HG02840 (cell line): ENCODE measurements around the gene VANGL2.

Source experiments
- ATAC-seq: cut with Tn5 transposase; IDR thresholded peaks from one replicate; pipeline ENCODE4 v1.9.1; 2021; ENCODE audit warnings: mild to moderate bottlenecking, moderate library complexity, moderate number of reproducible peaks; ENCODE audit not compliant: unreplicated experiment, low FRiP score

The VANGL2 gene

GRCh38 chr1:160421881-160422280 lies 21.5 kb downstream of the VANGL2 start:
- ATAC-seq = no peak

- no peak for ATAC-seq
These were observed 23.6 kb downstream of the VANGL2 start for GRCh38 chr1:160423966-160424365.

GRCh38 chr1:160425847-160426246 lies 25.5 kb downstream of the VANGL2 start:
- ATAC-seq = no peak

GRCh38 chr1:160427625-160428024 lies 27.3 kb downstream of the VANGL2 start:
- ATAC-seq = no peak

- ATAC-seq = no peak
These were observed 27.7 kb downstream of the VANGL2 start for GRCh38 chr1:160428053-160428452.

- ATAC-seq = no peak
These were observed 28.3 kb downstream of the VANGL2 start for GRCh38 chr1:160428655-160429054.

GRCh38 chr1:160429125-160429561 lies 28.8 kb downstream of the VANGL2 start:
- no peak for ATAC-seq

- ATAC-seq = no peak
These were observed 29.6 kb downstream of the VANGL2 start for GRCh38 chr1:160429702-160430535.

- ATAC-seq = no peak
These were observed 30.6 kb downstream of the VANGL2 start for GRCh38 chr1:160431006-160431405.

- no peak for ATAC-seq
These were observed 31.2 kb downstream of the VANGL2 start for GRCh38 chr1:160431571-160431970.

- peak; percentile 44 for ATAC-seq
These were observed 32.0 kb downstream of the VANGL2 start for GRCh38 chr1:160432371-160432786.

- no peak for ATAC-seq
These were observed 36.6 kb downstream of the VANGL2 start for GRCh38 chr1:160436966-160437365.

- ATAC-seq = peak; percentile 69
These were observed 37.3 kb downstream of the VANGL2 start for GRCh38 chr1:160437432-160438316.

GRCh38 chr1:160438317-160438918 lies 38.1 kb downstream of the VANGL2 start:
- ATAC-seq = peak; percentile 12

GRCh38 chr1:160438935-160439334 lies 38.6 kb downstream of the VANGL2 start:
- no peak for ATAC-seq

GRCh38 chr1:160439718-160440117 lies 39.4 kb downstream of the VANGL2 start:
- ATAC-seq = no peak

- no peak for ATAC-seq
These were observed 46.7 kb downstream of the VANGL2 start for GRCh38 chr1:160446945-160447600.

- no peak for ATAC-seq
These were observed 49.1 kb downstream of the VANGL2 start for GRCh38 chr1:160449494-160449893.

GRCh38 chr1:160451119-160451858 lies 50.9 kb downstream of the VANGL2 start:
- ATAC-seq = no peak

- ATAC-seq = no peak
These were observed 51.5 kb downstream of the VANGL2 start for GRCh38 chr1:160451859-160452232.
